ENCODE measurements around the gene NUP210L.

DNA sequence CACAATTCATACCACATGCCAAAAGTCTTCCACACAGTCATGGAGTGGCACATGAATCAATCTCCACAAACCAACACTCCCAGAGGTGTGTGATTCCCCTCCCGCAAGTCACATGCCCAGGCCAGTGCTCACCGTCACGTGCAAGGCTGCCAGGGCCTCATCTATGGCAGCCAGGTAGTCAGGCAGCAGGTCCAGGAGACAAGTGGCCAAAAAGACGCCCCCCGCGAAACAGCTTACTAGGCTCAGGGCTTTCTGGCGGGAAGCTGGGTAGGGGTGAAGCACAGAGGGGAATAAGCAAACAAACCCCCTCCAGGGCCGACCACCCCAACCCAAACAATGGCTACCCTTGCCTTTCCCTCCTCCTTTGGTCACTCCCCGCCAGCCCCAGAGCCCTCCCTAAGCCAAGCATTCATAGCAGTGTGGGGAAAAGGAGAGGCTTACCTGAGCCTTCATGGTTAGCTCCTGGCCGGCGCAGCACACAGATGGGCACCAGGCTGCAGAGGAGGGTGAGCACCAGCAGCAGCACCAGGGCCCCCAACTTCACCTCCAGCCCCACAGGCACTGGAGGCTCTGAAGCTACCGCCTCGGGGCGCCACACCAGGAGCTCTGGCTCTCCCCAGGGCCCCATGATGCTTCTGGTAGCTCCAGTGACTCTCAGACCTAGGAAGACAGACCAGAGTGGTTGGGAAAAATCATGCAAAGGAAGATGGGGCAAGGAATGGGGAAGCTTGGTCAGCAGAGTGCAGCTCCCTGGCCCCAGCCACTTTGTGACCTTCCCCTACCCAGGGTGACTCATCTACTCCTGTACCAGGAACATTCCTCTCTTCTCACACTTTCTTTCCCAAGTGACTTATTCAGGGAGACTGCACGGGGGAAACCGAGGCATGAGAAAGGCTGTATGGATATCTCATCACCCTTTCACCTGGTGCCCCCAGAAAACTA, 192.5 kb downstream of the NUP210L start:
- TF ChIP-seq, protein P1, sequence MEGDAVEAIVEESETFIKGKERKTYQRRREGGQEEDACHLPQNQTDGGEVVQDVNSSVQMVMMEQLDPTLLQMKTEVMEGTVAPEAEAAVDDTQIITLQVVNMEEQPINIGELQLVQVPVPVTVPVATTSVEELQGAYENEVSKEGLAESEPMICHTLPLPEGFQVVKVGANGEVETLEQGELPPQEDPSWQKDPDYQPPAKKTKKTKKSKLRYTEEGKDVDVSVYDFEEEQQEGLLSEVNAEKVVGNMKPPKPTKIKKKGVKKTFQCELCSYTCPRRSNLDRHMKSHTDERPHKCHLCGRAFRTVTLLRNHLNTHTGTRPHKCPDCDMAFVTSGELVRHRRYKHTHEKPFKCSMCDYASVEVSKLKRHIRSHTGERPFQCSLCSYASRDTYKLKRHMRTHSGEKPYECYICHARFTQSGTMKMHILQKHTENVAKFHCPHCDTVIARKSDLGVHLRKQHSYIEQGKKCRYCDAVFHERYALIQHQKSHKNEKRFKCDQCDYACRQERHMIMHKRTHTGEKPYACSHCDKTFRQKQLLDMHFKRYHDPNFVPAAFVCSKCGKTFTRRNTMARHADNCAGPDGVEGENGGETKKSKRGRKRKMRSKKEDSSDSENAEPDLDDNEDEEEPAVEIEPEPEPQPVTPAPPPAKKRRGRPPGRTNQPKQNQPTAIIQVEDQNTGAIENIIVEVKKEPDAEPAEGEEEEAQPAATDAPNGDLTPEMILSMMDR (IDR thresholded peaks at IDR 0.05), result no peak
- no peak for TF ChIP-seq POLR2A (IDR thresholded peaks at IDR 0.05)
